Activated T-cell treated with anti-CD3 and anti-CD28 coated beads for 1 hour (primary cell): Measurements from ENCODE around the gene ATAD5.
"Not testable (repeated sequence)": the region's sequence is repeated elsewhere in the genome, so short reads cannot be mapped to it uniquely, and the experiment has no call there.

ENCODE experiments used
- DNase-seq: peaks from one replicate; pipeline ENCODE4 v3.0.0-alpha.2; 2020; ENCODE audit warnings: low read depth

The ATAD5 gene

GRCh38 chr17:30915833-30916611 is 84.3 kb downstream of the ATAD5 start:
- no peak for DNase-seq

- no peak for DNase-seq
Observed at GRCh38 chr17:30917050-30917449, 85.3 kb downstream of the ATAD5 start.

- DNase-seq = no peak
Observed at GRCh38 chr17:30920282-30920681, 88.5 kb downstream of the ATAD5 start.

GRCh38 chr17:30920683-30921543 is 89.1 kb downstream of the ATAD5 start:
- no peak for DNase-seq

- no peak for DNase-seq
Observed at GRCh38 chr17:30921544-30922196, 89.9 kb downstream of the ATAD5 start, which contains the start of gene ADAP2. Gene ADAP2, plus strand, starts transcription at chr17:30921945. Its CDS starts 70 bp downstream, at chr17:30922015.

GRCh38 chr17:30922235-30923030 is 90.7 kb downstream of the ATAD5 start:
- DNase-seq = no peak

- no peak for DNase-seq
Observed at GRCh38 chr17:30924341-30924740, 92.6 kb downstream of the ATAD5 start.

- no peak for DNase-seq
Observed at GRCh38 chr17:30926516-30926915, 94.8 kb downstream of the ATAD5 start.

- DNase-seq = no peak
Observed at GRCh38 chr17:30927756-30928155, 96.0 kb downstream of the ATAD5 start.

GRCh38 chr17:30928584-30928983 is 96.8 kb downstream of the ATAD5 start:
- no peak for DNase-seq

GRCh38 chr17:30929081-30929633 is 97.4 kb downstream of the ATAD5 start:
- no peak for DNase-seq

GRCh38 chr17:30929861-30930260 is 98.1 kb downstream of the ATAD5 start:
- not testable (repeated sequence) for DNase-seq

GRCh38 chr17:30930495-30930894 is 98.7 kb downstream of the ATAD5 start:
- no peak for DNase-seq

- DNase-seq = not testable (repeated sequence)
Observed at GRCh38 chr17:30931582-30931981, 99.8 kb downstream of the ATAD5 start.

GRCh38 chr17:30933966-30934365 is 102.2 kb downstream of the ATAD5 start:
- no peak for DNase-seq

- DNase-seq = no peak
Observed at GRCh38 chr17:30939051-30939689, 107.4 kb downstream of the ATAD5 start.

GRCh38 chr17:30942308-30943079 is 110.7 kb downstream of the ATAD5 start:
- no peak for DNase-seq
